ENCODE data around the gene FUT3.
"Not testable (repeated sequence)": the region's sequence is repeated elsewhere in the genome, so short reads cannot be mapped to it uniquely, and the experiment has no call there.

The FUT3 gene

GRCh38 chr19:5881543-5882299 lies 30.5 kb upstream of the FUT3 start:
- DNase-seq, result no peak

GRCh38 chr19:5880604-5881078 lies 29.4 kb upstream of the FUT3 start:
- no peak for DNase-seq

GRCh38 chr19:5880196-5880595 lies 28.9 kb upstream of the FUT3 start:
- no peak for DNase-seq

GRCh38 chr19:5877882-5878281 lies 26.6 kb upstream of the FUT3 start:
- no peak for DNase-seq

GRCh38 chr19:5877427-5877826 lies 26.2 kb upstream of the FUT3 start:
- no peak for DNase-seq

- DNase-seq, result not testable (repeated sequence)
These were observed 23.2 kb upstream of the FUT3 start for GRCh38 chr19:5874496-5874895.

- no peak for DNase-seq
These were observed 22.5 kb upstream of the FUT3 start for GRCh38 chr19:5873617-5874199.

GRCh38 chr19:5870986-5871394 lies 19.7 kb upstream of the FUT3 start:
- DNase-seq, result no peak

- DNase-seq, result no peak
These were observed 16.2 kb upstream of the FUT3 start for GRCh38 chr19:5867201-5868136.

GRCh38 chr19:5865772-5866171 lies 14.5 kb upstream of the FUT3 start:
- DNase-seq, result no peak

GRCh38 chr19:5864725-5865486 lies 13.7 kb upstream of the FUT3 start:
- DNase-seq, result no peak

GRCh38 chr19:5864013-5864720 lies 12.9 kb upstream of the FUT3 start:
- DNase-seq, result no peak

GRCh38 chr19:5863030-5863665 lies 11.9 kb upstream of the FUT3 start:
- DNase-seq, result no peak

GRCh38 chr19:5857203-5858081 lies 6.2 kb upstream of the FUT3 start:
- no peak for DNase-seq

- DNase-seq, result not testable (repeated sequence)
These were observed 3.9 kb upstream of the FUT3 start for GRCh38 chr19:5855151-5855550.

- DNase-seq, result not testable (repeated sequence)
These were observed 2.9 kb upstream of the FUT3 start for GRCh38 chr19:5854121-5854520.

- no peak for DNase-seq
These were observed 431 bp downstream of the FUT3 start for GRCh38 chr19:5850743-5851293.

- no peak for DNase-seq
These were observed 1.1 kb downstream of the FUT3 start for GRCh38 chr19:5850189-5850588.

- DNase-seq, result not testable (repeated sequence)
These were observed 2.6 kb downstream of the FUT3 start for GRCh38 chr19:5848621-5849020.

GRCh38 chr19:5847846-5848245 lies 3.4 kb downstream of the FUT3 start:
- not testable (repeated sequence) for DNase-seq

All from stimulated activated naive CD4-positive, alpha-beta T cell treated with Interleukin-2 at 50 U/mL for 16 hours (primary cell).